B cell (primary cell): ENCODE results near the gene TSPAN32. TPM values are rescaled to one million over a fixed set of nuclear protein-coding genes. Genes with fewer than 3 reads are reported as not detected.

Experiments used
- ATAC-seq: fragments of 200-7000 bp; cut with Tn5 transposase; one replicate; pipeline ENCODE4 v1.10.0; 2021; ENCODE audit warnings: low read depth, mild to moderate bottlenecking, moderate number of reproducible peaks, moderate library complexity
- CTCF ChIA-PET: fragments of 350-600 bp; sonication (Branson Sonifier 250); formaldehyde crosslinking; loops from one replicate; lab custom pipeline; 2021; ENCODE audit warnings: antibody characterized with exemption, inconsistent platforms; lab: Charles Lee
- POLR2A ChIA-PET: fragments of 350-600 bp; sonication (Branson Sonifier 250); formaldehyde crosslinking; loops from one replicate; lab custom pipeline; 2021; ENCODE audit warnings: antibody characterized with exemption; lab: Charles Lee
- DNase-seq: peaks from one replicate; pipeline ENCODE4 v3.0.0; 2013
- H2AFZ ChIP-seq: 2 replicates; pipeline ENCODE4 v1.6.1; 2012; ENCODE audit warnings: mild to moderate bottlenecking, low read depth, low read length; ENCODE audit not compliant: insufficient read depth, poor library complexity, severe bottlenecking
- H3K27ac ChIP-seq, 2 donors: 1 replicate in 1 of 2; 2 replicates in 1 of 2; pipeline ENCODE4 v1.5.1; 2012 to 2013; ENCODE audit warnings: low read length in 2 of 2, mild to moderate bottlenecking in 2 of 2, moderate library complexity in 1 of 2
- H3K27me3 ChIP-seq, 4 experiments: fragments of 200-600 bp in 1 of 4; sonication (generic) in 1 of 4; replicated peaks in 1 of 4; 1 replicate in 2 of 4; 2 replicates in 2 of 4; pipeline versions ENCODE4 v1.6.1 to v1.7.0; 2013 to 2016; ENCODE audit warnings: low read length in 3 of 4, mild to moderate bottlenecking in 2 of 4, mixed read lengths in 1 of 4, moderate library complexity in 1 of 4; ENCODE audit not compliant: insufficient read depth in 4 of 4, control insufficient read depth in 3 of 4; ENCODE audit errors: control extremely low read depth in 1 of 4
- H3K36me3 ChIP-seq, 2 experiments: replicated peaks in 1 of 2; 1 replicate in 1 of 2; 2 replicates in 1 of 2; pipeline versions ENCODE4 v1.6.1 to v1.7.1; 2013; ENCODE audit warnings: low read length in 1 of 2; ENCODE audit not compliant: insufficient read depth in 2 of 2, control insufficient read depth in 1 of 2; ENCODE audit errors: control extremely low read depth in 1 of 2, extremely low read depth in 1 of 2
- H3K4me1 ChIP-seq, 2 donors: fragments of 200-600 bp in 1 of 2; sonication (generic) in 1 of 2; 1 replicate in 1 of 2; 2 replicates in 1 of 2; pipeline versions ENCODE4 v1.5.1 to v1.6.1; 2013 to 2017; ENCODE audit warnings: low read length in 2 of 2; ENCODE audit not compliant: control insufficient read depth in 2 of 2, insufficient read depth in 2 of 2
- H3K4me2 ChIP-seq: replicated peaks from 2 replicates; pipeline ENCODE3; 2012; ENCODE audit warnings: mild to moderate bottlenecking, low read depth, low read length; ENCODE audit not compliant: poor library complexity, severe bottlenecking
- H3K4me3 ChIP-seq, 5 experiments: fragments of 200-600 bp in 1 of 5; sonication (generic) in 1 of 5; 1 replicate in 3 of 5; 2 replicates in 2 of 5; pipeline versions ENCODE4 v1.5.1 to v1.7.0; 2011 to 2016; ENCODE audit warnings: low read length in 4 of 5, mild to moderate bottlenecking in 4 of 5, low read depth in 2 of 5, control low read depth in 1 of 5, moderate library complexity in 1 of 5; ENCODE audit not compliant: insufficient read depth in 1 of 5; ENCODE audit errors: control extremely low read depth in 1 of 5, extremely low read depth in 1 of 5
- H3K79me2 ChIP-seq: fragments of 200-600 bp; sonication (generic); one replicate; pipeline ENCODE4 v1.6.0; 2016; ENCODE audit warnings: low read length; ENCODE audit not compliant: control insufficient read depth, insufficient read depth
- H3K9ac ChIP-seq: fragments of 200-600 bp; sonication (generic); 2 replicates; pipeline ENCODE4 v1.6.1; 2017; ENCODE audit warnings: mild to moderate bottlenecking, low read length, moderate library complexity
- H3K9me3 ChIP-seq, 3 donors: one replicate each; pipeline versions ENCODE4 v1.6.1 to v1.7.1; 2013; ENCODE audit warnings: low read length in 2 of 3; ENCODE audit not compliant: control insufficient read depth in 2 of 3, insufficient read depth in 1 of 3; ENCODE audit errors: control extremely low read depth in 1 of 3
- H4K20me1 ChIP-seq: 2 replicates; pipeline ENCODE4 v1.6.0; 2012; ENCODE audit warnings: mild to moderate bottlenecking, low read length; ENCODE audit not compliant: insufficient read depth, control insufficient read depth, poor library complexity, severe bottlenecking
- H3K27ac Mint-ChIP-seq: one replicate; pipeline ENCODE4 v1.8.0; 2021; ENCODE audit warnings: mixed read lengths
- H3K27me3 Mint-ChIP-seq: one replicate; pipeline ENCODE4 v1.8.0; 2021; ENCODE audit warnings: mixed read lengths
- H3K4me1 Mint-ChIP-seq: one replicate; pipeline ENCODE4 v1.8.0; 2021; ENCODE audit warnings: mixed read lengths
- H3K4me3 Mint-ChIP-seq: one replicate; pipeline ENCODE4 v1.8.0; 2021; ENCODE audit warnings: mixed read lengths
- H3K9me3 Mint-ChIP-seq: one replicate; pipeline ENCODE4 v1.8.0; 2022; ENCODE audit warnings: mixed read lengths; ENCODE audit not compliant: insufficient read depth
- EZH2 ChIP-seq: IDR thresholded peaks from 2 replicates; pipeline ENCODE4 v1.6.1; 2012; ENCODE audit warnings: borderline replicate concordance, low read depth, mild to moderate bottlenecking, moderate library complexity, low read length; ENCODE audit not compliant: insufficient read depth, poor library complexity, severe bottlenecking
- WGBS: methylation state at CpG from one replicate; pipeline ENCODE4 v1.1.5; 2013; ENCODE audit warnings: missing lambda C conversion rate; ENCODE audit not compliant: insufficient coverage; 5-methylcytosine and 5-hydroxymethylcytosine counted together
- intact Hi-C: fragments of 100-400 bp; cut with micrococcal nuclease; formaldehyde crosslinking; loops from one replicate; pipeline ENCODE4 v1.10.0; 2022
- polyA plus RNA-seq: library from polyadenylated mRNA; depleted of rRNA; stranded (reverse); fragments of >200 nt; gene quantifications from 2 replicates; pipeline ENCODE4 v1.2.3, GENCODE V29; 2012
- total RNA-seq, 2 donors: library from RNA; stranded (reverse); fragments of 120-200 nt in 1 of 2; gene quantifications; 1 replicate in 1 of 2; 2 replicates in 1 of 2; pipeline versions ENCODE4 v1.2.3 to v1.2.4, GENCODE V29; 2013 to 2022
- TF ChIP-seq, protein P1 (sequence below): fragments of 200-600 bp; IDR thresholded peaks from one replicate; pipeline ENCODE4 v1.8.0; 2022; ENCODE audit warnings: antibody characterized with exemption, mild to moderate bottlenecking

Gene TSPAN32
- total and polyA plus RNA-seq, 2 donors (not counting 1 experiment from before 2014, with no cell fraction given), result 22.2 to 75.9 TPM

DNA sequence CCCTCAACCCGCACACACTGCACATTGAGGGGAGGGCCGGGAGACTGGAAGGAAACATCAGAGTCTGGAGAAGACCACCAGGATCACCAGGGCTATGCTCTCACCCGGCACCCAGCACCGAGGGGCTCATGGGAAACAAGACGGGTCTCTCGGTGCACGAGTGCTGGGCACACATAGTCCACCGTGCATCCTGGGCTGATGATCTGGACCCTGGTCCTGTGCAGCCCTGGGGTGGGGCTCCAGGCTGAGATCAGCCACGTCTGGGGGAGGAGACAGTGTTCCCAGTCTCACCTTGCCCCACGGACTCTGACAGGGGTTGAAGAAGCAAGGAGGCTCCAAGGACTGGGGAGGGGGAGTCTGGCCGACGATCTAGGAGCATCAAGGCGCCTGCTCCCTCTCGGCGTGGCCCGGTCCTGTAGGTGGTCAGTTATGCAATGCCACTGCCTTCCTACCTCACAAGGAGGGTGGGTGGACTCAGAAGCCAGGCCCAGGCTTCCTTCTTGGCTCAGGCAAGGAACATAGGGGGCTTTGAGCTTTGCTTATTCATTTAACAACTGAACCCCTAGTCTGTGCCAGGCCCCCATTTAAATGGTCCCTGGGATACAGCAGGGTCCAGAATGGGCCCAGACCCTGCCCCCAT, 63.9 kb downstream of the TSPAN32 start:
- no peak for ATAC-seq
- CTCF ChIA-PET, result no interaction called here

DNA sequence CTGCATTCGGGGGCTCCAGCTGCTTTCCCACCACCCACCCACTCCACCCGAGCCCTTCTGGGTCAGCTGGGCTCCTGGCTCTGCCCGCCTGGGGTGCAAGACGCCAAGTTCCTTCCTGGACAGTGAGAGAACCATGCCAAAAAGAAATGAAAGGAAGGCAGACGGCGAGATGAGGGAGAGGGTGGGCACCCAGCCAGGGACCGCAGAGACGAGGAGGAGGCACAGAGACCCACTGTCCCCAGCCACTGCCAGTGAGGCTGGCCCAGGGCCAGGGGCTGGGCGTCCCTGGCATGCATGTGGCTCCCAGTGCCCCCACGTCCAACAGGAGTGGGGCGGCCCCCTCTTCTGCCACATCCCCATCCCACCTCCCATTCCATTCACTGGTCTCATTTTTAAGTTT, 64.5 kb downstream of the TSPAN32 start:
- Histone ChIP-seq H3K4me1 (no peaks in the 10 kb centered on the region), H3K79me2 (no peaks in the 10 kb centered on the region), H3K27ac (no peak overlapping the region), H3K9me3 (no peaks in the 10 kb centered on the region), H4K20me1 (no peaks in the 10 kb centered on the region), H3K9ac (no peak overlapping the region), H3K36me3 (no peaks in the 10 kb centered on the region), H3K4me2 (no peak overlapping the region), H3K27me3 (no peaks in the 10 kb centered on the region), H2AFZ (no peak overlapping the region), H3K4me3 (no peak overlapping the region)
- ChIA-PET CTCF (interaction anchor here (1.2 to 1.5 kb wide), 2 partner anchors 60 to 62 kb away, joined by 3 to 4 read pairs; no protein-coding TSS in a partner anchor), POLR2A (no interaction called here)
- no peaks in the 10 kb centered on the region for H3K27me3 Mint-ChIP-seq
- intact Hi-C loops, result no loop called here
- no peak overlapping the region for H3K27ac Mint-ChIP-seq
- no peak for ATAC-seq
- H3K9me3 Mint-ChIP-seq, result no peaks in the 10 kb centered on the region
- WGBS, result 46% methylated on average over 9 of the region's 11 CpGs
- TF ChIP-seq, protein P1, sequence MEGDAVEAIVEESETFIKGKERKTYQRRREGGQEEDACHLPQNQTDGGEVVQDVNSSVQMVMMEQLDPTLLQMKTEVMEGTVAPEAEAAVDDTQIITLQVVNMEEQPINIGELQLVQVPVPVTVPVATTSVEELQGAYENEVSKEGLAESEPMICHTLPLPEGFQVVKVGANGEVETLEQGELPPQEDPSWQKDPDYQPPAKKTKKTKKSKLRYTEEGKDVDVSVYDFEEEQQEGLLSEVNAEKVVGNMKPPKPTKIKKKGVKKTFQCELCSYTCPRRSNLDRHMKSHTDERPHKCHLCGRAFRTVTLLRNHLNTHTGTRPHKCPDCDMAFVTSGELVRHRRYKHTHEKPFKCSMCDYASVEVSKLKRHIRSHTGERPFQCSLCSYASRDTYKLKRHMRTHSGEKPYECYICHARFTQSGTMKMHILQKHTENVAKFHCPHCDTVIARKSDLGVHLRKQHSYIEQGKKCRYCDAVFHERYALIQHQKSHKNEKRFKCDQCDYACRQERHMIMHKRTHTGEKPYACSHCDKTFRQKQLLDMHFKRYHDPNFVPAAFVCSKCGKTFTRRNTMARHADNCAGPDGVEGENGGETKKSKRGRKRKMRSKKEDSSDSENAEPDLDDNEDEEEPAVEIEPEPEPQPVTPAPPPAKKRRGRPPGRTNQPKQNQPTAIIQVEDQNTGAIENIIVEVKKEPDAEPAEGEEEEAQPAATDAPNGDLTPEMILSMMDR, result no peak
- no peak for TF ChIP-seq EZH2
- no peak overlapping the region for H3K4me3 Mint-ChIP-seq
- peaks cover 2% of the 10 kb centered on the region for H3K4me1 Mint-ChIP-seq
- no peak for DNase-seq

More for the DNA sequence above, 63.9 kb downstream of the TSPAN32 start:
- H3K9me3 Mint-ChIP-seq, result no peaks in the 10 kb centered on the region
- no peak overlapping the region for H3K27ac Mint-ChIP-seq
- Histone ChIP-seq H3K79me2 (no peaks in the 10 kb centered on the region), H3K36me3 (no peaks in the 10 kb centered on the region), H3K27me3 (no peaks in the 10 kb centered on the region), H3K27ac (no peak overlapping the region), H3K4me2 (no peak overlapping the region), H3K9me3 (no peaks in the 10 kb centered on the region), H3K4me1 (no peaks in the 10 kb centered on the region), H2AFZ (no peak overlapping the region), H4K20me1 (no peaks in the 10 kb centered on the region), H3K9ac (no peak overlapping the region), H3K4me3 (no peak overlapping the region)
- POLR2A ChIA-PET, result no interaction called here
- H3K4me3 Mint-ChIP-seq, result no peak overlapping the region
- peaks cover 2% of the 10 kb centered on the region for H3K4me1 Mint-ChIP-seq
- DNase-seq, result no peak
- intact Hi-C loops, result no loop called here
- H3K27me3 Mint-ChIP-seq, result no peaks in the 10 kb centered on the region
- TF ChIP-seq, protein P1, result no peak
- 91% methylated on average over 8 of the region's 16 CpGs for WGBS
